GM12865 (cell line): ENCODE results near the gene WRNIP1.

Experiments
- DNase-seq: peaks from one replicate; pipeline ENCODE4 v3.0.0; 2010; ENCODE audit warnings: low read depth
- H3K4me3 ChIP-seq: 2 replicates; pipeline ENCODE4 v1.5.1; 2011; ENCODE audit warnings: mild to moderate bottlenecking, low read depth, low read length, control low read depth
- CTCF ChIP-seq: IDR thresholded peaks from 2 replicates; pipeline ENCODE4 v1.5.1; 2011; ENCODE audit warnings: low read length, control low read depth, low read depth, inconsistent platforms; ENCODE audit not compliant: insufficient read depth; ENCODE audit errors: missing control alignments

The WRNIP1 gene

GRCh38 chr6:2753743-2754142 lies 11.4 kb upstream of the WRNIP1 start:
- no peak for DNase-seq
- H3K4me3 ChIP-seq = no peak overlapping the region
- TF ChIP-seq CTCF = no peak

GRCh38 chr6:2754393-2754792 lies 10.8 kb upstream of the WRNIP1 start:
- no peak for DNase-seq
- no peak for TF ChIP-seq CTCF
- no peak overlapping the region for H3K4me3 ChIP-seq

GRCh38 chr6:2754911-2755310 lies 10.3 kb upstream of the WRNIP1 start:
- TF ChIP-seq CTCF = no peak
- no peak overlapping the region for H3K4me3 ChIP-seq
- DNase-seq = no peak

- DNase-seq = no peak
- TF ChIP-seq CTCF = no peak
- no peak overlapping the region for H3K4me3 ChIP-seq
These were observed 9.7 kb upstream of the WRNIP1 start for GRCh38 chr6:2755456-2755855.

- no peak for DNase-seq
- no peak for TF ChIP-seq CTCF
- no peak overlapping the region for H3K4me3 ChIP-seq
These were observed 9.0 kb upstream of the WRNIP1 start for GRCh38 chr6:2756241-2756640.

GRCh38 chr6:2756687-2757224 lies 8.4 kb upstream of the WRNIP1 start:
- TF ChIP-seq CTCF = no peak
- H3K4me3 ChIP-seq = no peak overlapping the region
- no peak for DNase-seq

GRCh38 chr6:2758980-2759379 lies 6.2 kb upstream of the WRNIP1 start:
- no peak overlapping the region for H3K4me3 ChIP-seq
- DNase-seq = no peak
- TF ChIP-seq CTCF = no peak
